T follicular helper cell (primary cell): ENCODE data around the gene SPATS2L.

ENCODE experiments used
- DNase-seq: peaks from one replicate; pipeline ENCODE4 v3.0.0-alpha.2; 2020; ENCODE audit warnings: low read depth

Gene SPATS2L

GRCh38 chr2:200498402-200499162 is 192.1 kb downstream of the SPATS2L start:
- no peak for DNase-seq

GRCh38 chr2:200502196-200502595 is 195.7 kb downstream of the SPATS2L start:
- DNase-seq, result no peak

GRCh38 chr2:200506679-200507078 is 200.2 kb downstream of the SPATS2L start:
- DNase-seq, result no peak

- DNase-seq, result no peak
Measured at GRCh38 chr2:200507179-200507578, 200.7 kb downstream of the SPATS2L start.

GRCh38 chr2:200509235-200509611 is 202.7 kb downstream of the SPATS2L start:
- DNase-seq, result no peak

- peak; percentile 85 for DNase-seq
Measured at GRCh38 chr2:200509612-200510433, 203.3 kb downstream of the SPATS2L start, which contains the start of gene KCTD18. Gene KCTD18 (minus strand): TSS chr2:200510068. CDS start chr2:200507016, 3,052 bp downstream.

GRCh38 chr2:200515155-200515554 is 208.7 kb downstream of the SPATS2L start:
- no peak for DNase-seq

GRCh38 chr2:200523158-200523557 is 216.7 kb downstream of the SPATS2L start:
- no peak for DNase-seq

GRCh38 chr2:200523604-200524003 is 217.1 kb downstream of the SPATS2L start:
- no peak for DNase-seq

- DNase-seq, result no peak
Measured at GRCh38 chr2:200525066-200525465, 218.6 kb downstream of the SPATS2L start.

GRCh38 chr2:200525551-200525881 is 219.0 kb downstream of the SPATS2L start:
- DNase-seq, result no peak

- peak; percentile 92 for DNase-seq
Measured at GRCh38 chr2:200525882-200526651, 219.6 kb downstream of the SPATS2L start, which contains the start of gene SGO2. Gene SGO2 (plus strand): TSS chr2:200526207. CDS start chr2:200532976, 6,769 bp downstream.

- DNase-seq, result no peak
Measured at GRCh38 chr2:200528228-200528627, 221.7 kb downstream of the SPATS2L start.
